Left colon (tissue), 2 donors: ENCODE data around the gene FLT1. TPM values are rescaled to one million over a fixed set of nuclear protein-coding genes. Genes with fewer than 3 reads are reported as not detected.

Experiments
- ATAC-seq: fragments of 200-7000 bp; cut with Tn5 transposase; one replicate; pipeline ENCODE4 v1.9.1; 2020; ENCODE audit warnings: mild to moderate bottlenecking, moderate library complexity
- DNase-seq, 2 donors: peaks; one replicate each; pipeline ENCODE4 v3.0.0-alpha.2; 2020
- intact Hi-C, 2 donors: fragments of 100-400 bp; cut with DNase I in 1 of 2; cut with micrococcal nuclease in 1 of 2; formaldehyde crosslinking; loops; one replicate each; pipeline versions ENCODE4 v1.11.2 to v1.14.0; 2022; cut with DNase I, micrococcal nuclease
- total RNA-seq, 2 donors: library from RNA; stranded (reverse); fragmentation: NEBNext Ultra II Directional; extraction: Animal tissue kit (Norgen Biotek cat#: 25700); gene quantifications; one replicate each; pipeline ENCODE4 v1.2.1, GENCODE V29; 2021
- donor health status: DM: no; HTN: no; CAD: no.
- donor health status: DM: yes; HTN: yes; CAD: no.

The FLT1 gene
- total RNA-seq, 2 donors from 2014 or later = 5.7 to 5.8 TPM

DNA sequence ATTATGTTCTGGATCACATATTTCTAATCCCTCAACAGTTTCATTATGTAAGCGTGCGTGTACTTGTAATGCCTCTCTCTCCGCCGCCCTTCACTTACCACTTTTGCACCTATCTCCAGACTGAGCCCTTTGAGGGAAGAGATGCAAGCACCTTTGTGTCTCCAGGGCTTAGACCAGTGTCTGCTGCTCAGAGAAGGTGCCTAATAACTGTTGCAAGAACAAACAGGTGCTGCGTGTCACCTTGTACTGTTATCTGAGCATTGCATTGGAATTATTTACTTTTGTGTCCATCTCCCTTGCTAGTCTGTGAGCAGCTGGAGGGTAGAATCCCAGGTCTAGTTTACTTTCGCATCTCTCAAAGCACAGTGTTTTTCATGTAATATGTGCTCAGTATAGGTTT is 156.2 kb downstream of the FLT1 start:
- no peak for DNase-seq
- ATAC-seq = no peak
- intact Hi-C loops = no loop called here

DNA sequence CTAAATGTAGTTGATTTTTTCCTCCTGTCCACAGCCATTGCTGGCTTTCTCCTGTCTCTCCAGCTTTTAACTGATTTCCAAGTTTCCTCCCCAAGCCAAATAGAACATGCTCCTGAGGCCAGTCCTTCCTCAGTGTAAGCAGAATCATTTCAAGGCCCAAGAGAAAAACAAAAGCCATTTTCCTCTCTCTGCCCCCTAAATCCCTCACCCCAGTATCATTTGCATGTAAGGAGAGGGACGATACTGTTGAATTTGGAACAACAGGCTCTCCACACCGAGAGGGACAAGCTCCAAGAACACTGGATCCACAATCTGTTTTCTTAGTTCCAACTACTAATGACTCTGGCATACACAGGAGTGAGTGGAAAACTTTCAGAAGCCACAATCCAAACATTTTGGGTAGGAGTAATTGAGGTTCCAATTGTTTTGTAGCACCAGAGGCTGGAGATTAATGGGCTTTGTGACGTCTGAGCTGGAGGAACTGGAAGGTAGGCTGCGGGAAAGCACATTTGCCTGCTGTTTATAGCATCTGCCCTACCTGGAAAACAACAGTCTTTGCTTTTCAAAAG is 156.8 kb downstream of the FLT1 start:
- DNase-seq (no peak), ATAC-seq (no peak)
- intact Hi-C loops = no loop called here

- ATAC-seq (peak; percentile 30), DNase-seq (no peak)
- intact Hi-C loops = no loop called here
Measured at GRCh38 chr13:28337166-28338005, 157.5 kb downstream of the FLT1 start.

- DNase-seq = no peak
- no peak for ATAC-seq
- intact Hi-C loops = no loop called here
Measured at GRCh38 chr13:28336193-28336657, 158.7 kb downstream of the FLT1 start.

DNA sequence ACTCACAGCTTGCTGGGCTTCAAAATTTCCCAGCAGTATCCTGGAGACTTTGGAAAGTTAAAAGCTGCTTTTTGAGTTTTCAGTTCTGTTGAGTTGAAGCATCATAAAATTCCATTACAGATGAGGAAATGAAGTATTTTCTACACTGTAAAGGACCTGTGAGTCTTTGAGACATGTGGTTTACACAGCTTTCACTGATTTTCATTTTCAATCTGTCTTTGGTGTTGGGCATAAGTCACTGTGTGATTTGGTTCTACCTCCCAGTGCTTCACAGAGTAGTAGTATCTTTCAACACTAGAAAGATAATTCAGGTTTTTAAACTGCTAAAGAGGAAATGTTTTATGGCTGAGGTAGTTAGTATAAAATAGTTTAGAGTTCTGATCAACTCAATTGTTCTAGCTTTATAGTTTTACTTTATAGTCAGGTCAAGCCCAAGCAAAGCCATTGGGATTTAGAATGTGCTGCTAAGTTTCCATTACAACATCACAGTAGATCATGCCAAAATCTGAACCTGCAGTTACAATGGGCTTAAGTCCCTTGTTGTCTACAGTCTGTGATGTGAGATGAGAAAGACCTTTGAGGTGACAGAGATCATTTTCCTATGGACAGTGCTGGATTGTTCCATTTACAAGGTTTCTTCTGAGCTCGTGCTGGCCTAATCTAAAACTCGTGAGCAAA is 161.6 kb downstream of the FLT1 start:
- ATAC-seq (no peak), DNase-seq (no peak)
- intact Hi-C loops = no loop called here

DNA sequence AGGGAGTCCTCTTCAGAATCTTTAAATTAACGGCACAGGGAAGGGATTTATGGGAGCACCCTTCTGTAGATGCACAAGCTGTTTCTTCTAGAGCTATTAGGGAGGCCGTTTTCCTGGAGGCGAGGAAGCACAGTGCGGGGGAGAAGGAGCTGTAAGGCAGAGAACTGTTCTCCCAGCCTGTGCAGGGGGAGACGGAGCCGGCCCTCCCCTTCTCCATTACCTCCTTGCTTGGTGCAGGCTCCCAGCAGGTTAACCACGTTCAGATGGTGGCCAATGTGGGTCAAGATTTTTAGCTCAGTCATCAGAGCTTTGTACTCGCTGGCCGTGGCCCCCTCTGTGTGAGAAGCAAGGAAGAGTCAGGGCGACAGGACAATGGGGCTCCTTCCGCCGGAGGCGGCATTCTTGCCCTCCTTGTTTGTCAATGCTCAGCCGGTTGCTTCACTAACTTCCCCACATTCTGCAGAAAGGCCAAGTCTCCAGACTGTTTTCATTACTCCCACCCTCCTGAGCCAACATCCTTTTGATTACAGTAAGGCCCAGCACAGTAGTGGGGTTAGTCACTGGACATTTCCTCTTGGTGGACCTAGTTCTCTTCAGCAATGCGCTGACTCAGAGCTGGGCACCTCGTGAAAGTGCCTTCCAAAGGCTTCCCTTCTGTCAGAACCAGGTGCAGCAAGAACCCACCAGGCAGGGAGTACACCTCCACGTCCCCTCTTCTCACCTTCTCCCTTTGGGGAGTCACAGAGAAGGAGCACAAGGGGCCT is 165.4 kb downstream of the FLT1 start:
- DNase-seq (no peak), ATAC-seq (no peak)
- intact Hi-C loops = no loop called here

DNA sequence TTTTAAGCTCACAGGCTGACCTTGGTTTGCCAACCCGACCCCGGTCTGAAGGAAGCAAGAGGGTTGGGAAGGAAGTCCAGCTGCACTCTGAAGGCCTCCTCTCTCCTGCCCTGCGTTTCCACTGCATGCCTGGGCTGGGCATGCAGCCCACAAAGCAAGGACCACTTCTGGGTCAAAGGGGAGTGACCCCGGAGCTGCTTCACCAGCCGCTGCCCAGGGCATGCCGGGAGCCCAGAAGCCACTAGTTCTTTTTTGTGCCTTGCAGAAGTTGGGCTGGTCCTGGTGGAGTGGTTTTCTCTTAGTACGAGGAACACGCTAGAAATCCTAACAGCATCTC is 166.7 kb downstream of the FLT1 start:
- ATAC-seq (no peak), DNase-seq (no peak)
- intact Hi-C loops = no loop called here

GRCh38 chr13:28327373-28328270 is 167.3 kb downstream of the FLT1 start:
- intact Hi-C loops = no loop called here
- DNase-seq (no peak), ATAC-seq (no peak)

DNA sequence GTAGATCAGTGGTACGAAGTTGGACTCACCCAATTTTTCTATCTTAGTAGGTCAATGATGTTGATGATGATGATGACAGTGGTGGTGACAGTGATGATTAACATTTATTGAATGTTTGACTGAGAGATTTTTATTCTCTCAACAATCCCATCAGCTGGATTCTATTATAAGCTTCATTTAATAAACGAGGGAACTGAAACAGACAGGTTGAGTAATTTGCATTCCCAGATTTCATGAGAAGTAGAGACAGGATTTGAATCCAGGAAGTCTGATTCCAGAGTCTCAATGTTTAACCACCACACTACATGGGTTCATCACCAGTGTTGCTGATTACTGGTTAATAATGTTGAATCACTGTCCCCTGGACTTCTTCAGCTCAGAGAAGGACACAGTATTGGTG is 168.9 kb downstream of the FLT1 start:
- DNase-seq = no peak
- intact Hi-C loops = no loop called here
- no peak for ATAC-seq

- intact Hi-C loops = no loop called here
- DNase-seq (no peak), ATAC-seq (no peak)
Measured at GRCh38 chr13:28325022-28325421, 169.9 kb downstream of the FLT1 start.

GRCh38 chr13:28324181-28324789 is 170.6 kb downstream of the FLT1 start:
- DNase-seq = peak; percentile 34 to 59
- intact Hi-C loops = loop anchor here in 1 of 2 donors (5.0 kb wide), 1 partner anchor 313 kb away; no protein-coding TSS in a partner anchor
- peak; percentile 71 for ATAC-seq

DNA sequence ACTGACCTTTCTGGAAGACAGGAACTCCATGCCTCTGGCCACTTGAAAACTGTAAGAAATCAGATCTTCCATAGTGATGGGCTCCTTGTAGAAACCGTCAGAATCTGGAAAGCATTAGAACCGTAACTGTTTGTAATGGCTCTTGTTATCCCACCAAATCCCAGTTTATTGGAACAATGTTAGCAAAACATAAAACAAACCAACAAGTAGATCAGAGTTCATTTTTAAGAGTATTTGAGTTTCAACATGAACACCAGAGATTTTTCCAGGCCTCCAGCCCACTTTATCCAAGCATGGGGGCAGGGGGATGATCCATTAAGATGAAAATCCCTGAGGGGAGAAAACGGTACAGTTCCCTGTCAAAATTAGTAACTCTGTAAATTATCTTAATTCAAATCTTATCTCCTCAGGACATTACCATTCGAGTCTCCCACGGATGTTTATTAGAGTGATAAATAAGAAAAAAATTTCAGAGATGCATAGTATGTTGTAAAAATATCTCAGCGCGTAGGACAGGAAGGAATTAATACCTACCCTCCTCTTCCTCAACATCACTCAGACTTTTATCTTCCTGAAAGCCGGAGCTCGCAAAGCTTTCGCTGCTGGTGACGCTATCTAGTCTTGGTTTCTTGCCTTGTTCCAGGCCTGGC is 172.5 kb downstream of the FLT1 start:
- DNase-seq = no peak
- no peak for ATAC-seq
- intact Hi-C loops = loop anchor here in 1 of 2 donors (5.0 kb wide), 1 partner anchor 315 kb away; no protein-coding TSS in a partner anchor

DNA sequence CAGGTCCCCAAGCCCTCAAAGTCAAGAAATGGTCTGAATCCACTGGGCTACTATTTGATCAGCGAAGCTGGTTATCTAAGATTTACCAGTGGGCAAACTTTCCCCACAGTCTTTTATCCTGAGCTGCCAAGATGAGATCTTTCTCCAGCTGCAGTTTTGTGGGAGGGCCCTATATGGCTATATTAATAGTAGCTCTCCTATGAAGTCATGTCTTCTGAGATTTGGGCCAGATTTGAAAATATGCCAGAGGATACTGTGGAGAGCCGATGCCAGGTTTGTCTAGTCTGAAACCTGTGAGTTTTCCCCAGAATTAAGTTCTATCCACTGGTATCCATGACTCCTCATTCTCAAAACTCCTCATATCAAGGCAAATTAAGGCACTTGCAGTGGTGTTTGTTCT is 173.2 kb downstream of the FLT1 start:
- ATAC-seq = no peak
- DNase-seq = no peak
- intact Hi-C loops = loop anchor here in 1 of 2 donors (5.0 kb wide), 1 partner anchor 316 kb away; no protein-coding TSS in a partner anchor

DNA sequence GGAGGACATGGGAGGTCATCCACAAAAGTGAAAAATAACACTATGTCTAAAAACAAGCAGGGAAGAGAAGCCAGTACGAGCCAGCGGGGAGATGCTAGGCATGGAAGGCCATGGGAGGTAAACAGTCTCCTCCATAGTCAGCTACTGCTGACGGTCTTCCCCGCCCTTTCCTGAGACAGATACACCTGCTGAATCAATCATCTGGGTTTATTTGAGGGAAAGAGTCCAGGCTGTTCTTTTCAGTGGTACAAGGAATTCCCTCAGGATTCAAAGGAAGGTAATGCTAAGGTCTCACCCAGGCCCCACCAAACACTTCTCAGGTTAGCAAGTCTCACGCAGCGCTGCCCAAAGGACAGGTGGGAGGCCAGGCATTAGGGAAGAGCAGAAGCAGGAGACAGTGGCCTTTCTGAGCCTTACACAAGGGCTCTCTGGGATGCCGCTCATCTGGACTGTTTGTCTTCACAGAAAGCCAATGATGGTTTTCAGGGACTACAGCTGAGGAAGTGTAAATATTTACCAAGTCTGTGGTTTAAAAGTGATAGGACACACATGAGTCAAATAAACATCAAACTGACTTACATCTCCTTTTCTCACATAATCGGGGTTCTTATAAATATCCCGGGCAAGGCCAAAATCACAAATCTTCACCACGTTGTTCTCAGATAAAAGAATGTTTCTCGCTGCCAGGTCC is 173.9 kb downstream of the FLT1 start:
- DNase-seq (no peak), ATAC-seq (no peak)
- intact Hi-C loops = loop anchor here in 1 of 2 donors (5.0 kb wide), 1 partner anchor 316 kb away; no protein-coding TSS in a partner anchor

- intact Hi-C loops = loop anchor here in 1 of 2 donors (5.0 kb wide), 1 partner anchor 317 kb away; no protein-coding TSS in a partner anchor
- no peak for ATAC-seq
- DNase-seq = no peak
Measured at GRCh38 chr13:28320209-28320608, 174.7 kb downstream of the FLT1 start.

DNA sequence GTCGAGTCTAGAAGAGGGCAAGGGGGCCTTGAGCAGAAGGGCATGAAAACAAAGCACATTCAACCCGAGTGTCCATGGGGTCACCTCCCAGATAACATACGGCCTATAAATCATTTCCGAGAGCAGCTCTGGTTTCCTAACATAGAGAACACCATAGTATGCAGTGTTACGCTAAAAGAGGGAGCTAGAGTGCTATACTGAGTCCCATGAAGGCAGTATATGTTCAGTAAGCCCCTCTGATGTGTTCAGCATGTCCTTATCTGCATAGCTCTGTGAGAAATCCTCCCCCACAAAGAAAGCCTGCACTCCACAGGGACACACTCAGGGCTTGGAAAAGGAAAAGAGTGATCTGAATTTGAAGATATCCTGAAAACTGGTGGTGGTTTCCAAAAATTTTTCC is 175.4 kb downstream of the FLT1 start:
- DNase-seq (no peak), ATAC-seq (no peak)
- intact Hi-C loops = no loop called here

- intact Hi-C loops = no loop called here
- DNase-seq = no peak
- no peak for ATAC-seq
Measured at GRCh38 chr13:28318496-28318895, 176.4 kb downstream of the FLT1 start.
